ENCODE measurements around the gene ARID1B.

ARID1B gene

DNA sequence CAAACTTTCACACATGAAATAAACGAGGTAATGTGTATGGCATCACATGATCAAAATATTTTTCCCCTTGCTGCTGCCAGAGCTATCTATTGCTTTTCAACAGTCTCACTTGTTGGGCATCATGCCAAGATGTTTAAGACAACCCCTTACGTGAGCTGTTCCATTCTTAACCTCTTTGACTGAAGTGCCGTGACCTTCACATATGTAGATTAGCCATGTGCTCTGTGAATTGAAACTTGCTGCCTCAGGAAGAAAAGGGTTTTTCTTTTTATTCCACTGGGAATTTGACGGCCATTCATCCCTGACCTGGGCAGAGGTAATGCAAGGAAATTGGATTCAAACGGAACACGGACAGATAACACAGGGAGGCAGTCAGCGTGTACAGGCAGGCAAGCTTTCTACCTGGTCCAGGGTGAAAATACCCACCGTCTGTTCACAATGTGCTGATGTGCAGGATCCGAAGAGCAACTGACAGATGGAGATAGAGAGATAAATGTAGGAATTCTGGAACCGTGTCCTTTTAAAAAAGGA is 14.2 kb downstream of the ARID1B start:
- no peak overlapping the region for H3K4me3 ChIP-seq (ENCODE audit: low read depth, low read length)
- TF ChIP-seq, protein P1, sequence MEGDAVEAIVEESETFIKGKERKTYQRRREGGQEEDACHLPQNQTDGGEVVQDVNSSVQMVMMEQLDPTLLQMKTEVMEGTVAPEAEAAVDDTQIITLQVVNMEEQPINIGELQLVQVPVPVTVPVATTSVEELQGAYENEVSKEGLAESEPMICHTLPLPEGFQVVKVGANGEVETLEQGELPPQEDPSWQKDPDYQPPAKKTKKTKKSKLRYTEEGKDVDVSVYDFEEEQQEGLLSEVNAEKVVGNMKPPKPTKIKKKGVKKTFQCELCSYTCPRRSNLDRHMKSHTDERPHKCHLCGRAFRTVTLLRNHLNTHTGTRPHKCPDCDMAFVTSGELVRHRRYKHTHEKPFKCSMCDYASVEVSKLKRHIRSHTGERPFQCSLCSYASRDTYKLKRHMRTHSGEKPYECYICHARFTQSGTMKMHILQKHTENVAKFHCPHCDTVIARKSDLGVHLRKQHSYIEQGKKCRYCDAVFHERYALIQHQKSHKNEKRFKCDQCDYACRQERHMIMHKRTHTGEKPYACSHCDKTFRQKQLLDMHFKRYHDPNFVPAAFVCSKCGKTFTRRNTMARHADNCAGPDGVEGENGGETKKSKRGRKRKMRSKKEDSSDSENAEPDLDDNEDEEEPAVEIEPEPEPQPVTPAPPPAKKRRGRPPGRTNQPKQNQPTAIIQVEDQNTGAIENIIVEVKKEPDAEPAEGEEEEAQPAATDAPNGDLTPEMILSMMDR (IDR thresholded peaks at IDR 0.05; ENCODE audit: low read depth, low read length): no peak
- DNase-seq (ENCODE audit: low read depth, low spot score): peak; percentile 37
- in situ Hi-C loops (cut with HindIII; ENCODE audit: low sequenced_read_pairs): no loop called here

DNA sequence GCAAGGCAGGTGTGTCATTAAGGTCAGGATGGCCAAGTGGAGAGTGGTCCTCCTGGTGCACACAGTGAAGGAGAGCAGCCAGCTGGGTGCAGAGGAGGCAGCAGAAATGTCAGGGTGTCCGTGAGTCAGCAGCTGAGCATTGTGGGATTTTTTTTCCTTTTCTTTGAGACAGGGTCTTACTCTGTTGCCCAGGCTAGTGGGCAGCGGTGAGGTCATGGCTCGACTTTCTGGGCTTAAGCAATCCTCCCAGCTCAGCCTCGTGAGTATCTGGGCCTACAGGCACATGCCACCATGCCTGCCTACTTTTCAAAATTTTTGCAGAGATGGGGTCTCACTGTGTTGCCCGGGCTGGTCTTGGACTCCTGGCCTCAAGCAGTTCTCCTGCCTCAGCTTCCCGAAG is 16.0 kb downstream of the ARID1B start:
- no peak for DNase-seq (ENCODE audit: low read depth, low spot score)
- TF ChIP-seq, protein P1 (IDR thresholded peaks at IDR 0.05; ENCODE audit: low read depth, low read length): no peak
- in situ Hi-C loops (cut with HindIII; ENCODE audit: low sequenced_read_pairs): no loop called here
- no peak overlapping the region for H3K4me3 ChIP-seq (ENCODE audit: low read depth, low read length)

DNA sequence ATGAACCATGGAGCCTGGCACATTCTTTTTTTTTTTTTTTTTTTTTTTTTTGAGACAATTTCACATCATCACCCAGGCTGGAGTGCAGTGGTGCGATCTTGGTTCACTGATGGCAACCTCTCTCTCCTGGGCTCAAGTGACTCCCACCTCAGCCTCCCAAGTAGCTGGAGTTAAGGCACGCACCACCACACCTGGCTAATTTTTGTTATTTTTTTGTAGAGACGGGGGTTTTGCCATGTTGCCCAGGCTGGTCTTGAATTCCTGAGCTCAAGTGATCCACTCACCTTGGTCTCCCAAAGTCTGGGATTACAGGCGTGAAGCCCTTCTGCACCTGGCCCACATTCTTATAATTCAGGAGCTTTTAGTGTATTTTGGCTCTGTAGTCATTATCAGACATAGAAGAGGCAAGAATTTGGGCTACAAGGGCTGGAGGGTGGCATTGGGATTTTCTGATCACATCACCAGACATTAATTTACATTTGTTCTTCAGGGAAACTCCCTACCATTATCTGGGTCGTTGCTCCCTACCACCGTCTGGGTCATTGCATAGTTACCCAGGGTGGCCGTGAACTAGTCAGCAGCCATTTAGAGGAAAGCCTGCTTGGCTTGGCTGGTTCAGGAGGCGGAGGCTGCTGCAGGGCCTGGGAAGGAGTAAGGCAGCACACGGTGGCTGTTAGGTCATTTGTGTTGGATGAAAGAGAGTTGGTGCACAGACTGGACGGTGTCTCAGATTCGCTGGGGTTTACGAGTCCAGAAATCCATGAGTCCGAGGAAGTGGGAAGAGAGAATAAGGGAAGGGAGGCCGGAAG is 17.6 kb downstream of the ARID1B start:
- no peak overlapping the region for H3K4me3 ChIP-seq (ENCODE audit: low read depth, low read length)
- no peak for DNase-seq (ENCODE audit: low read depth, low spot score)
- TF ChIP-seq, protein P1 (IDR thresholded peaks at IDR 0.05; ENCODE audit: low read depth, low read length): no peak
- in situ Hi-C loops (cut with HindIII; ENCODE audit: low sequenced_read_pairs): no loop called here

GRCh38 chr6:156795825-156796224 is 18.6 kb downstream of the ARID1B start:
- TF ChIP-seq, protein P1 (IDR thresholded peaks at IDR 0.05; ENCODE audit: low read depth, low read length): no peak
- in situ Hi-C loops (cut with HindIII; ENCODE audit: low sequenced_read_pairs): no loop called here
- peak overlapping the region; percentile 13 for H3K4me3 ChIP-seq (ENCODE audit: low read depth, low read length)
- DNase-seq (ENCODE audit: low read depth, low spot score): no peak

DNA sequence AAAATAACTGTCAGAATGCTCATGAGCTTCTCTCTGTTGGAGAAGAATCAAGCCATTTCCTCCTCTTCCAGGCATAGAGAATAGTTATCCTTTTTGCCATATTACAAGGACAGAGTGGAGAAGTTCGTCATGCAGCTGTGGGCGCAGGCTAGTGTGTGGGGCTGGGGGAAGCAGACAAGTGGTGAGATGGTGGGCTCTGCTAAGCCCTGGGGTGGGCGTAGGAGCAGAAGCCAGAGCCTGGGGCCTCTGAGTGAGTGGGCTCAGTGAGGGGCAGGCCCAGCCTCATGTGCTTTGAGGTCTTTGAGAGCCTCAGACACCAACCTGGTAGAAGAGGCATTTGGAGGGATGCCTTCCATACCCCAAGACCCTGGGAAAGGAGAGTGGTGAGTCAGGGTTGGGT is 19.4 kb downstream of the ARID1B start:
- DNase-seq (ENCODE audit: low read depth, low spot score): no peak
- in situ Hi-C loops (cut with HindIII; ENCODE audit: low sequenced_read_pairs): no loop called here
- TF ChIP-seq, protein P1 (IDR thresholded peaks at IDR 0.05; ENCODE audit: low read depth, low read length): no peak
- no peak overlapping the region for H3K4me3 ChIP-seq (ENCODE audit: low read depth, low read length)

GRCh38 chr6:156797901-156798735 is 20.9 kb downstream of the ARID1B start:
- no peak overlapping the region for H3K4me3 ChIP-seq (ENCODE audit: low read depth, low read length)
- TF ChIP-seq, protein P1 (IDR thresholded peaks at IDR 0.05; ENCODE audit: low read depth, low read length): no peak
- no peak for DNase-seq (ENCODE audit: low read depth, low spot score)
- in situ Hi-C loops (cut with HindIII; ENCODE audit: low sequenced_read_pairs): no loop called here
